ENCODE measurements around the gene HS3ST1. TPM values are rescaled to one million over a fixed set of nuclear protein-coding genes. Genes with fewer than 3 reads are reported as not detected.

Gene HS3ST1
- total and polyA plus RNA-seq, 3 donors from 2014 or later, result 1.2 to 8.8 (median 4.3) TPM

DNA sequence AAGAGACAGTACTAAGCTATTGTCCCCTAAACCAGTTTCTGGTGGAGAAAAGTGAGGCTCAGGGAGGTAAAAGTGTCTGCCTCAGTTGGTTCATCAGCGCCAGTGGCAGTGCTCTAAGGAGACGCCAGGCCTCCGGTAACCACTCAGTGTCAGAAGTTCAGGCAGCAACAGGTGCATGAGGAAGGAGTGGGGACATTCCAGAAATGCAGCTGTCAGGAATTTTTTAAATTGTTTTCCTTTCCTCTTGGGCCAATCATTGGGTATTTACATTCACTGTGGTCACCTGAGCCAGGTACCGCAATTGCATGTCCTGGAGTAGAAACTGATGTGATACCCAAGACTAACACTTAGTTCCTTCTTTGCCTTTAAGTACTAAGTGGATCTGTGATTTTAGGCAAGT is 40.2 kb upstream of the HS3ST1 start:
- no peak for DNase-seq

DNA sequence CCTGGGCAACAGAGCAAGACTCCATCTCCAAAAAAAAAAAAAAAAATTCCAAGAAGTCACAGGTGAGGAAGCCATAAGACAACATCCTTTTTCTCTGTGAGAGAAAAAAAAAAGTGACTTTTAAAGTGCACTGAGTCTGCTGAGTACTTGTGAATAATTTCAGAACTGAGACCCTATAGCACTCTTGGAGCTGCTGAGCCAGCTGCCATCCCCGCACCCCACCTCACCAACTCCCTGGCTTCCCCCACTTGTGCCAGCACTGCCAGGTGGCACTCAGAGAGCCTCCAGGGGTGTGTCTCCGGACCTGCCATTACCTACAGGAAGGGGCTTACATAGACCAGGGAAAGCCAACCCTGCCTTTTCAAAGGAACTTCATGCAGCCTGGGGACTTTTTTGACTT is 39.2 kb upstream of the HS3ST1 start:
- TF ChIP-seq, protein P1, sequence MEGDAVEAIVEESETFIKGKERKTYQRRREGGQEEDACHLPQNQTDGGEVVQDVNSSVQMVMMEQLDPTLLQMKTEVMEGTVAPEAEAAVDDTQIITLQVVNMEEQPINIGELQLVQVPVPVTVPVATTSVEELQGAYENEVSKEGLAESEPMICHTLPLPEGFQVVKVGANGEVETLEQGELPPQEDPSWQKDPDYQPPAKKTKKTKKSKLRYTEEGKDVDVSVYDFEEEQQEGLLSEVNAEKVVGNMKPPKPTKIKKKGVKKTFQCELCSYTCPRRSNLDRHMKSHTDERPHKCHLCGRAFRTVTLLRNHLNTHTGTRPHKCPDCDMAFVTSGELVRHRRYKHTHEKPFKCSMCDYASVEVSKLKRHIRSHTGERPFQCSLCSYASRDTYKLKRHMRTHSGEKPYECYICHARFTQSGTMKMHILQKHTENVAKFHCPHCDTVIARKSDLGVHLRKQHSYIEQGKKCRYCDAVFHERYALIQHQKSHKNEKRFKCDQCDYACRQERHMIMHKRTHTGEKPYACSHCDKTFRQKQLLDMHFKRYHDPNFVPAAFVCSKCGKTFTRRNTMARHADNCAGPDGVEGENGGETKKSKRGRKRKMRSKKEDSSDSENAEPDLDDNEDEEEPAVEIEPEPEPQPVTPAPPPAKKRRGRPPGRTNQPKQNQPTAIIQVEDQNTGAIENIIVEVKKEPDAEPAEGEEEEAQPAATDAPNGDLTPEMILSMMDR (IDR thresholded peaks at IDR 0.05), result no peak
- no peak for TF ChIP-seq POLR2A (IDR thresholded peaks at IDR 0.05)
- Histone ChIP-seq H3K27me3 (no peaks in the 10 kb centered on the region), H3K4me3 (no peak overlapping the region), H3K27ac (no peak overlapping the region), H3K9me3 (no peaks in the 10 kb centered on the region), H3K36me3 (ENCODE audit: low read depth, missing control alignments) (no peaks in the 10 kb centered on the region), H3K4me1 (no peaks in the 10 kb centered on the region)
- no peak for DNase-seq
- intact Hi-C loops (cut with DNase I; ENCODE audit: low total_unique reads), result no loop called here
- WGBS, 2 donors, result 65 to 84% methylated on average over 2 of the region's 2 CpGs

More for the DNA sequence above, 40.2 kb upstream of the HS3ST1 start:
- Histone ChIP-seq H3K27me3 (no peaks in the 10 kb centered on the region), H3K27ac (no peak overlapping the region), H3K9me3 (no peaks in the 10 kb centered on the region), H3K4me3 (no peak overlapping the region), H3K36me3 (ENCODE audit: low read depth, missing control alignments) (no peaks in the 10 kb centered on the region), H3K4me1 (no peaks in the 10 kb centered on the region)
- TF ChIP-seq, protein P1 (IDR thresholded peaks at IDR 0.05), result no peak
- no peak for TF ChIP-seq POLR2A (IDR thresholded peaks at IDR 0.05)
- 94 to 98% methylated on average over 4 of the region's 4 CpGs for WGBS, 2 donors
- intact Hi-C loops (cut with DNase I; ENCODE audit: low total_unique reads), result no loop called here

DNA sequence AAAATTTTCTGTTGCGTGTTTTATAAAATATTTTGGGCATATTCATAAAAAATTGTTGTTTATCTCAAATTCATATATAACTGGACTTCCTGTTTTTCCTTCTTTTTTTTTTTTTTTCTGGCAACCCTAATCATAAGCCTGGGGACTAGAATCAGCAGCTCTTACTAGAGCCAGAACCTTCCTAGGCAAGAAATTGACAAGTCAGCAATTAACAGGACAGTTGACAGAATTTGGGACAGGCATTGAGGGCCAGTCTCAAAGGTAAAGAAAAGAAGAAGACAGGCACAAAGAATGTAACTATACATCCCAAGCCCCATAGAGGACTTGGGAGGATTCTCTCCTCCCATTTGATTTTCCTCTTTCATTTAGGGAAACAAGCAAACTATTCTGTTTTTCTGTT is 35.0 kb upstream of the HS3ST1 start:
- no peak for TF ChIP-seq POLR2A (IDR thresholded peaks at IDR 0.05)
- TF ChIP-seq, protein P1 (IDR thresholded peaks at IDR 0.05), result no peak
- no peak overlapping the region for H3K27ac ChIP-seq
- WGBS, 2 donors, result 82 to 93% methylated on average over 1 of the region's 1 CpG
- intact Hi-C loops (cut with DNase I; ENCODE audit: low total_unique reads), result no loop called here
- DNase-seq, result no peak
- no peaks in the 10 kb centered on the region for H3K4me1 ChIP-seq
- no peaks in the 10 kb centered on the region for H3K27me3 ChIP-seq
- no peak overlapping the region for H3K4me3 ChIP-seq
- no peaks in the 10 kb centered on the region for H3K9me3 ChIP-seq
- no peaks in the 10 kb centered on the region for H3K36me3 ChIP-seq (ENCODE audit: low read depth, missing control alignments)

DNA sequence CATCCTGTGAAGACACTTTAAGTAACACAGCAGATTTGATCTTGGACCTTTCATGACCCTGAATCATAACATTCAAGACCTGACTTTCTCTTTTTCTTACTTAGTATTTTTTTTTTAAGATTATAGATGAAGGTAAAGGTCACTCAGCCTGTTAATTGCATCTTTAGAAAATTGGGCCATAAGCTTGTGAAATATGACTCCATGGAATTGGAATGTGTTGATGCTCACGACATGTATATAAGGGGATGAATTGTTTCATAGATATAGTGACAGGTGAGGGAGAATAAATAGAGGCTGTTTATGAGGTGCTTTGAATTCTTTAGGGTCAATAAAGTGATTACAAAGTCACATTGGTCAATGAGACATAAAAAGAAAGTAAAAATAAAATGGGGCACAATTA is 27.7 kb upstream of the HS3ST1 start:
- Histone ChIP-seq H3K27ac (no peak overlapping the region), H3K4me1 (no peaks in the 10 kb centered on the region), H3K9me3 (no peaks in the 10 kb centered on the region), H3K4me3 (no peak overlapping the region), H3K36me3 (ENCODE audit: low read depth, missing control alignments) (no peaks in the 10 kb centered on the region), H3K27me3 (no peaks in the 10 kb centered on the region)
- no peak for TF ChIP-seq POLR2A (IDR thresholded peaks at IDR 0.05)
- TF ChIP-seq, protein P1 (IDR thresholded peaks at IDR 0.05), result no peak
- intact Hi-C loops (cut with DNase I; ENCODE audit: low total_unique reads), result no loop called here
- no peak for DNase-seq
- 73 to 76% methylated on average over 1 of the region's 1 CpG for WGBS, 2 donors

DNA sequence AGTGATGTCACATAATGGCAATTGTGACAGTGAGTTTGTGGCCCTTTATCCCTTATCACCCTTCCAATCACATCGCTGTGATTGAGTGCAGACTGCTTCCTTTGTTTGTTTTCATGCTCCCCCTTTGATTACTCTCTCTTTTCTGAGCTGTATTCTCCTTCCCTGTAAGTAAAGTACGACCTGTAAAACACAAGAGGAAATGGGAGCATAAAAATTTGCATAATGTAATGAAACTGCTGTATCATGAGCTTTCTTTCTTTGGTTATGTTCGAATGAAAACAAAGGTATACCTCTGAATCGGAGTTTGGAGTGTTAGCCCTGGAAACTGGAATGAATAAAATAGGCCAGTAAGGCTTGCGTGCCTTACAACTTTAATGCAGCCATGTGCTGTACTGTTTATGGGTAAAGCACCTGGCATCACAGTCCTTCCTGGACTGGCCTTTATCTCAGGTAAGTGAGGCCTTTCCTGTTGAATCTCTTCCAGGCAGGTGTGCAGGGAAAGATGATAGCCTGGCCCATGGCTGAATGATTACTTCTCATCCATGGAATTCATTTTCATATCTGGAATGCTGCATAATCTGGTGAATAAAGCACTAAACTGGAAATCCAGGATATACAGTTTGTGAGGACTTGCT is 26.6 kb upstream of the HS3ST1 start:
- Histone ChIP-seq H3K4me1 (no peaks in the 10 kb centered on the region), H3K36me3 (ENCODE audit: low read depth, missing control alignments) (no peaks in the 10 kb centered on the region), H3K9me3 (no peaks in the 10 kb centered on the region), H3K27me3 (no peaks in the 10 kb centered on the region), H3K27ac (no peak overlapping the region), H3K4me3 (no peak overlapping the region)
- DNase-seq, result no peak
- intact Hi-C loops (cut with DNase I; ENCODE audit: low total_unique reads), result no loop called here
- no peak for TF ChIP-seq POLR2A (IDR thresholded peaks at IDR 0.05)
- TF ChIP-seq, protein P1 (IDR thresholded peaks at IDR 0.05), result no peak
- WGBS, 2 donors, result 68 to 78% methylated on average over 5 of the region's 5 CpGs
